Limb (tissue), 2 donors: Measurements from ENCODE around the gene MORF4L2.

Experiments
- DNase-seq, 2 donors: peaks; one replicate each; pipeline ENCODE4 v3.0.0-alpha.2; 2016; ENCODE audit errors: extremely low spot score in 2 of 2

Gene MORF4L2

GRCh38 chrX:103637604-103638338 is 48.7 kb downstream of the MORF4L2 start:
- DNase-seq = no peak

GRCh38 chrX:103635436-103635835 is 51.1 kb downstream of the MORF4L2 start:
- no peak for DNase-seq

- no peak for DNase-seq
Observed at GRCh38 chrX:103631145-103631544, 55.4 kb downstream of the MORF4L2 start.

GRCh38 chrX:103630171-103630511 is 56.4 kb downstream of the MORF4L2 start:
- no peak for DNase-seq

- DNase-seq = peak; percentile 70 to 85
Observed at GRCh38 chrX:103629318-103630170, 57.0 kb downstream of the MORF4L2 start.

- DNase-seq = peak; percentile 26 to 83
Observed at GRCh38 chrX:103628386-103629317, 57.8 kb downstream of the MORF4L2 start, which contains the start of gene TCEAL1. TSS of gene TCEAL1 (plus strand) at chrX:103628975. CDS start at chrX:103629917, 942 bp downstream.

- DNase-seq = no peak
Observed at GRCh38 chrX:103626855-103627254, 59.6 kb downstream of the MORF4L2 start.
